HepG2 (cell line): Measurements from ENCODE around the gene COPA. TPM values are rescaled to one million over a fixed set of nuclear protein-coding genes. Genes with fewer than 3 reads are reported as not detected.

Experiments used
- ATAC-seq: fragments of 200-7000 bp; cut with Tn5 transposase; 3 replicates; pipeline ENCODE4 v1.9.1; 2020; ENCODE audit warnings: mild to moderate bottlenecking, moderate library complexity
- BruUV-seq: library from RNA; stranded (reverse); fragments of 400-500 nt; replicated peaks from 2 replicates; lab custom pipeline; 2021; lab: Mats Ljungman, UMichigan
- CTCF ChIA-PET: fragments of 300-600 bp; formaldehyde crosslinking; extraction: SDS; loops from one replicate; lab custom pipeline; 2021; ENCODE audit warnings: low total read pairs, inconsistent platforms, low intra/inter-chr PET ratio; lab: Yijun Ruan, JAX
- POLR2A ChIA-PET: fragments of 350-600 bp; sonication (Branson Sonifier 250); formaldehyde crosslinking; loops from one replicate; lab custom pipeline; 2020; ENCODE audit warnings: antibody characterized with exemption, inconsistent platforms; lab: Yijun Ruan, JAX
- DNase-seq: peaks from one replicate; pipeline ENCODE4 v3.0.0-alpha.2; 2015; ENCODE audit warnings: low spot score
- FAIRE-seq: peaks from 3 replicates; lab custom pipeline; 2011; peaks lifted over from hg19 to GRCh38; lab: Jason Lieb, UNC
- H2AFZ ChIP-seq: one replicate; pipeline ENCODE4 v1.6.1; 2011; ENCODE audit warnings: low read length, inconsistent platforms
- H3K27ac ChIP-seq: fragments of 300-600 bp; 3 replicates; pipeline ENCODE4 v1.8.0; 2011; ENCODE audit warnings: mixed run types, mild to moderate bottlenecking, mixed read lengths, low read length, inconsistent platforms; ENCODE audit not compliant: insufficient read depth; ENCODE audit errors: extremely low read length
- H3K27me3 ChIP-seq, 2 experiments: fragments of 200-600 bp in 1 of 2; 2 replicates in 1 of 2; 3 replicates in 1 of 2; pipeline versions ENCODE4 v1.6.0 to v1.8.0; 2011; ENCODE audit warnings: low read length in 2 of 2, mild to moderate bottlenecking in 2 of 2, moderate library complexity in 2 of 2, inconsistent platforms in 1 of 2; ENCODE audit not compliant: insufficient read depth in 2 of 2, control insufficient read depth in 1 of 2
- H3K36me3 ChIP-seq, 2 experiments: fragments of 200-600 bp in 1 of 2; replicated peaks in 1 of 2; 2 replicates in 1 of 2; 3 replicates in 1 of 2; pipeline versions ENCODE4 v1.5.1 to v1.8.0; 2011; ENCODE audit warnings: low read length in 2 of 2, inconsistent platforms in 1 of 2; ENCODE audit not compliant: insufficient read depth in 2 of 2, control insufficient read depth in 1 of 2
- H3K4me1 ChIP-seq: 2 replicates; pipeline ENCODE4 v1.5.1; 2012; ENCODE audit warnings: low read length, inconsistent platforms; ENCODE audit not compliant: insufficient read depth
- H3K4me2 ChIP-seq: 2 replicates; pipeline ENCODE4 v1.6.0; 2011; ENCODE audit warnings: low read depth, low read length, inconsistent platforms
- H3K4me3 ChIP-seq, 3 experiments: fragments of 200-600 bp in 1 of 3; sonication (generic), shearing (Covaris generic) in 1 of 3; replicated peaks in 1 of 3; 2 replicates each; pipeline ENCODE4 v1.5.1; 2011 to 2016; ENCODE audit warnings: low read length in 3 of 3, inconsistent platforms in 2 of 3, low read depth in 2 of 3, mild to moderate bottlenecking in 2 of 3, control low read depth in 1 of 3, mixed read lengths in 1 of 3; ENCODE audit not compliant: insufficient read depth in 1 of 3
- H3K79me2 ChIP-seq: one replicate; pipeline ENCODE4 v1.6.1; 2011; ENCODE audit warnings: low read length, inconsistent platforms; ENCODE audit not compliant: insufficient read depth
- H3K9ac ChIP-seq: 2 replicates; pipeline ENCODE4 v1.6.0; 2011; ENCODE audit warnings: mild to moderate bottlenecking, low read depth, low read length, inconsistent platforms; ENCODE audit not compliant: insufficient read depth
- H3K9me3 ChIP-seq: 2 replicates; pipeline ENCODE4 v1.5.1; 2012; ENCODE audit warnings: mild to moderate bottlenecking, low read length
- H4K20me1 ChIP-seq: 2 replicates; pipeline ENCODE4 v1.6.0; 2011; ENCODE audit warnings: inconsistent platforms, mild to moderate bottlenecking, low read length, moderate library complexity; ENCODE audit not compliant: insufficient read depth
- ARHGAP35 ChIP-seq: sonication (generic); formaldehyde crosslinking; IDR thresholded peaks from 2 replicates; pipeline ENCODE4 v1.9.0; 2022; ENCODE audit warnings: mild to moderate bottlenecking, inconsistent platforms, moderate library complexity, missing genetic modification reagents, borderline replicate concordance
- CAMTA2 ChIP-seq: sonication (generic); formaldehyde crosslinking; IDR thresholded peaks from 2 replicates; pipeline ENCODE4 v1.4.0; 2020; ENCODE audit warnings: mild to moderate bottlenecking, missing genetic modification reagents, borderline replicate concordance
- CEBPG ChIP-seq: IDR thresholded peaks from 2 replicates; pipeline ENCODE4 v1.6.1; 2016
- FOXA3 ChIP-seq: IDR thresholded peaks from 2 replicates; pipeline ENCODE4 v1.6.1; 2016; ENCODE audit warnings: missing genetic modification reagents, missing compliant biosample characterization
- MTF2 ChIP-seq: sonication (generic); formaldehyde crosslinking; IDR thresholded peaks from 2 replicates; pipeline ENCODE4 v1.5.0; 2020; ENCODE audit warnings: missing genetic modification reagents, borderline replicate concordance
- TCF12 ChIP-seq, 2 experiments: fragments of 450-650 bp in 1 of 2; sonication (generic) in 1 of 2; formaldehyde crosslinking in 1 of 2; IDR thresholded peaks; 2 replicates each; pipeline versions ENCODE4 v1.6.1 to v1.8.0; 2017 to 2022; ENCODE audit warnings: antibody characterized with exemption in 1 of 2, mild to moderate bottlenecking in 1 of 2, missing genetic modification reagents in 1 of 2, moderate library complexity in 1 of 2
- ZFP62 ChIP-seq: sonication (generic); formaldehyde crosslinking; IDR thresholded peaks from 2 replicates; pipeline ENCODE4 v1.4.0; 2020; ENCODE audit warnings: missing genetic modification reagents
- ZNF121 ChIP-seq: sonication (generic); formaldehyde crosslinking; IDR thresholded peaks from 2 replicates; pipeline ENCODE4 v1.5.0; 2020; ENCODE audit warnings: mild to moderate bottlenecking, missing genetic modification reagents
- ZNF850 ChIP-seq: sonication (generic); formaldehyde crosslinking; conservative IDR thresholded peaks from 2 replicates; pipeline ENCODE4 v1.9.0; 2021; ENCODE audit warnings: mild to moderate bottlenecking, missing genetic modification reagents
- ZNF878 ChIP-seq: sonication (generic); formaldehyde crosslinking; IDR thresholded peaks from 2 replicates; pipeline ENCODE4 v1.8.1; 2023; ENCODE audit warnings: mild to moderate bottlenecking, missing genetic modification reagents, moderate library complexity
- WGBS: methylation state at CpG from one replicate; pipeline ENCODE4 v1.1.6; 2017; ENCODE audit warnings: low lambda C conversion rate; 5-methylcytosine and 5-hydroxymethylcytosine counted together
- in situ Hi-C: cut with HindIII; loops from 2 replicates; pipeline ENCODE4 v1.10.0; 2017; ENCODE audit warnings: low pct_unique_long_range_greater_than_20kb; ENCODE audit not compliant: extremely low pct_ligation_motif_present
- intact Hi-C: fragments of 100-400 bp; cut with micrococcal nuclease; formaldehyde crosslinking; loops from one replicate; pipeline ENCODE4 v1.10.0; 2022; ENCODE audit not compliant: unreplicated experiment
- polyA plus RNA-seq, 8 experiments: library from polyadenylated mRNA; depleted of rRNA in 3 of 8; stranded (reverse) in 7 of 8; unstranded in 1 of 8; fragments of >200 nt; fragmentation: Illumina TruSeq in 4 of 8; extraction: Trizol in 4 of 8; gene quantifications; 2 replicates each; pipeline versions ENCODE4 v1.2.1 to v1.2.3, GENCODE V29; 2011 to 2016; ENCODE audit warnings: low read depth in 4 of 8, missing spikeins in 1 of 8, mixed read lengths in 1 of 8; ENCODE audit not compliant: insufficient read depth in 1 of 8
- total RNA-seq, 5 experiments: library from RNA; depleted of rRNA; stranded (reverse); fragments of >200 nt; fragmentation: Illumina TruSeq; extraction: Trizol; gene quantifications; 2 replicates each; pipeline ENCODE4 v1.2.3, GENCODE V29; 2016; ENCODE audit warnings: low read depth in 1 of 5
- TF ChIP-seq, protein P1 (sequence below): fragments of 450-650 bp; IDR thresholded peaks from 2 replicates; pipeline ENCODE4 v1.6.1; 2017

Gene COPA
- total and polyA plus RNA-seq, 2 of the 13 experiments (the other 11 are each of a cell fraction or from before 2014, with no cell fraction given) = 160 to 197 TPM

DNA sequence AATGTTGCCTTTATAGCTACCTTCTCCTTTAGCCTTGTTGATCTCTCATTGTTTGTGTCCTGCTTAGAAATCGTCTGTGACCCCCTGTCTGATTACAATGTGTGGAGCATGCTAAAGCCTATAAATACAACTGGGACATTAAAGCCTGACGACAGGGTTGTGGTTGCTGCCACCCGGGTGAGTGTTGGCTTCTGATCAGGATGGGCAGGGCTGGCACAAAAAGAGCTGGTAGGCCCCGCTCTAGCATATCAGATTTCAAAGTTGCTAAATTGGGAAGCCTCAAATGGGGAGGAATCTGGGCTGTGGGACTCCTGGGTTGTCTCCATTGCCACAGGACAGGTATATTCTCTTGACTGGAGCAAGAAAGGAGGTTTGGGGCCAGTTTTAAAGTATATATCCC lies 8.6 kb upstream of the COPA start:
- Histone ChIP-seq H3K36me3 (peaks cover 42 to 90% of the 10 kb centered on the region in 2 experiments), H3K4me2 (no peak overlapping the region), H3K9me3 (no peaks in the 10 kb centered on the region), H3K27ac (no peak overlapping the region), H3K79me2 (no peaks in the 10 kb centered on the region), H3K4me3 (no peak overlapping the region), H4K20me1 (no peaks in the 10 kb centered on the region), H2AFZ (no peak overlapping the region), H3K4me1 (0 out of 2 replicates have a peak, but pooled peaks cover 2% of the 10 kb centered on the region), H3K9ac (no peak overlapping the region), H3K27me3 (no peaks in the 10 kb centered on the region)
- WGBS = 98% methylated on average over 4 of the region's 4 CpGs
- CTCF ChIA-PET = no interaction called here
- no peak for FAIRE-seq
- DNase-seq = no peak
- in situ Hi-C loops = no loop called here
- TF ChIP-seq FOXA3 = no peak
- intact Hi-C loops = no loop called here
- no peak for ATAC-seq
- BruUV-seq = no TSS peak
- POLR2A ChIA-PET = no interaction called here

DNA sequence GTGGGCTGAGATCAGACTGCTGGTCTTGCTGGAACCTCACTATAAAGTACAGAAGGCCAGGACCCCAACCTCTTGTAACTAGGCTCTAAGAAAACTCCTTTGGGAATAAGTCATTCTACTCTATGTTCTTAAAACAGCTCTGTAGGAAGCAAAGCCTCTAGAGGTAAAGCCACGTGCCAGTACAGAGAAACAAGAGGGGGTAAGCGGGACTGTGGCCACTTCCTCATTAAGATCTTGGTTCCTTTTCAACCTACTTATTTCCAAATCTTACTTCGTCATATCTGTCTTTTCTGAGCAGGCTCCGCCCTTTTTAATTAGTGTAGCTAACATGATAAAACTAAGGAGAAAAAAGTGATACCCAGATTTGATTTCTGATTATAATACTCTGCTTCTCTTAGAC lies 3.9 kb upstream of the COPA start:
- intact Hi-C loops = no loop called here
- H3K36me3 ChIP-seq = peaks cover 17 to 55% of the 10 kb centered on the region in 2 experiments
- H3K4me1 ChIP-seq = peaks cover 17% of the 10 kb centered on the region
- POLR2A ChIA-PET = no interaction called here
- H3K27me3 ChIP-seq = peaks cover 0 to 4% of the 10 kb centered on the region in 2 experiments; a peak in 1 of 5 replicates
- H2AFZ ChIP-seq = no peak overlapping the region
- no peaks in the 10 kb centered on the region for H3K9me3 ChIP-seq
- ATAC-seq = no peak
- H3K4me3 ChIP-seq = no peak overlapping the region
- TF ChIP-seq ZFP62 (CRISPR knock-in tag) (no peak), MTF2 (CRISPR knock-in tag) (no peak), ZNF878 (CRISPR knock-in tag) (no peak), TCF12 (IDR thresholded peaks at IDR 0.05) (no peak), TCF12 (CRISPR knock-in tag; IDR thresholded peaks at IDR 0.05) (no peak), ZNF850 (no peak), ZNF121 (CRISPR knock-in tag) (no peak), CEBPG (CRISPR knock-in tag) (no peak), CAMTA2 (CRISPR knock-in tag) (no peak), ARHGAP35 (no peak)
- TF ChIP-seq, protein P1, sequence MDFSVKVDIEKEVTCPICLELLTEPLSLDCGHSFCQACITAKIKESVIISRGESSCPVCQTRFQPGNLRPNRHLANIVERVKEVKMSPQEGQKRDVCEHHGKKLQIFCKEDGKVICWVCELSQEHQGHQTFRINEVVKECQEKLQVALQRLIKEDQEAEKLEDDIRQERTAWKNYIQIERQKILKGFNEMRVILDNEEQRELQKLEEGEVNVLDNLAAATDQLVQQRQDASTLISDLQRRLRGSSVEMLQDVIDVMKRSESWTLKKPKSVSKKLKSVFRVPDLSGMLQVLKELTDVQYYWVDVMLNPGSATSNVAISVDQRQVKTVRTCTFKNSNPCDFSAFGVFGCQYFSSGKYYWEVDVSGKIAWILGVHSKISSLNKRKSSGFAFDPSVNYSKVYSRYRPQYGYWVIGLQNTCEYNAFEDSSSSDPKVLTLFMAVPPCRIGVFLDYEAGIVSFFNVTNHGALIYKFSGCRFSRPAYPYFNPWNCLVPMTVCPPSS = no peak
- H3K27ac ChIP-seq = no peak overlapping the region
- BruUV-seq = no TSS peak
- peaks cover 31% of the 10 kb centered on the region for H3K79me2 ChIP-seq
- 90% methylated on average over 4 of the region's 4 CpGs for WGBS
- no peak for FAIRE-seq
- H3K9ac ChIP-seq = no peak overlapping the region
- CTCF ChIA-PET = no interaction called here
- H4K20me1 ChIP-seq = peaks cover 1% of the 10 kb centered on the region; the same call in 1 of the 2 replicates
- in situ Hi-C loops = no loop called here
- H3K4me2 ChIP-seq = no peak overlapping the region
- no peak for DNase-seq
